IPS-18c (cell line): ENCODE measurements around the gene PLAAT5.
"Not testable (repeated sequence)": the region's sequence is repeated elsewhere in the genome, so short reads cannot be mapped to it uniquely, and the experiment has no call there.

Source experiments
- H3K4me3 ChIP-seq: 2 replicates; pipeline ENCODE4 v1.7.0; 2013; ENCODE audit warnings: low read depth, mild to moderate bottlenecking, low read length, moderate library complexity; ENCODE audit not compliant: insufficient read depth
- H3K9me3 ChIP-seq: one replicate; pipeline ENCODE4 v1.6.1; 2013; ENCODE audit warnings: mild to moderate bottlenecking, low read length, moderate library complexity; ENCODE audit not compliant: control insufficient read depth, insufficient read depth

PLAAT5 gene

DNA sequence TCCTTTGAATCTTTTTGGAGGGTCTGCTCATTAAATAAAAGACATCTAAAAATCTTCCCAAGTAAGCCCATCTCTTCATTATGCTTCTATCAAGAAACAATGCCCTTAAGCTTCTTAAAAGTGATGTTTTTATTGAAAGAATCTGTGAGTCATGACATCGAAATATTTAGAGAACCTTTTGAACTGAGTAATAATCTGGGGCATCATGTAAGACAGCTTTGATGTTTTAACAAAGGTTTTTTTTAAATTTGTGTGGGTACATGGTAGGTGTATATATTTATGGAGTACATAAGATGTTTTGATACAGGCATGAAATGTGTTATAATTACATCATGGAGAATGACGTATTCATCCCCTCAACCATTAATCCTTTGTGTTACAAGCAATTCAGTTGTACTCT, 46.8 kb downstream of the PLAAT5 start:
- no peaks in the 10 kb centered on the region for H3K9me3 ChIP-seq
- H3K4me3 ChIP-seq, result no peak overlapping the region

DNA sequence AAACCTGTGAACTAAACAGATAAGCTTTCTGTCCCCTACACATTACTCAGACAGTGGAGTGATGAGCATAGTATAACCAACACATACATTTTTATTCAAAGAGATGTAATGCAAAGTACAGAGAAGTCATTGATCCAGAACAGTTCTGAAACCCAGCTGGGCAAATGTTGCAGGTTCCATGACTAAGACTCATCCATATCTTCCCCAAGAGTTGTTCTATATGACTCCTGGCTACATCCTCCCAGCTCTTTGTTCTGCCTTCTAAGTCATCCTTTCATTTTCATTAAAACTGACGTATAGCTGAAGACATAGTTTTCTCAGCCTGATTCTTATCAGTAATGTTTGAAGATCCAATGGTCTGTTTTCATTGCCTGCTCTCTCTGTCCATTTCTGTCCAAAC, 47.3 kb downstream of the PLAAT5 start:
- no peak overlapping the region for H3K4me3 ChIP-seq
- H3K9me3 ChIP-seq, result no peaks in the 10 kb centered on the region

DNA sequence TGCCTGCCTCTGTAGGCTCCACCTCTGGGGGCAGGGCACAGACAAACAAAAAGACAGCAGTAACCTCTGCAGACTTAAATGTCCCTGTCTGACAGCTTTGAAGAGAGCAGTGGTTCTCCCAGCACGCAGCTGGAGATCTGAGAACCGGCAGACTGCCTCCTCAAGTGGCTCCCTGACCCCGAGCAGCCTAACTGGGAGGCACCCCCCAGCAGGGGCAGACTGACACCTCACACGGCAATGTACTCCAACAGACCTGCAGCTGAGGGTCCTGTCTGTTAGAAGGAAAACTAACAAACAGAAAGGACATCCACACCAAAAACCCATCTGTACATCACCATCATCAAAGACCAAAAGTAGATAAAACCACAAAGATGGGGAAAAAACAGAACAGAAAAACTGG, 55.1 kb downstream of the PLAAT5 start:
- not testable (repeated sequence) for H3K4me3 ChIP-seq, H3K9me3 ChIP-seq

DNA sequence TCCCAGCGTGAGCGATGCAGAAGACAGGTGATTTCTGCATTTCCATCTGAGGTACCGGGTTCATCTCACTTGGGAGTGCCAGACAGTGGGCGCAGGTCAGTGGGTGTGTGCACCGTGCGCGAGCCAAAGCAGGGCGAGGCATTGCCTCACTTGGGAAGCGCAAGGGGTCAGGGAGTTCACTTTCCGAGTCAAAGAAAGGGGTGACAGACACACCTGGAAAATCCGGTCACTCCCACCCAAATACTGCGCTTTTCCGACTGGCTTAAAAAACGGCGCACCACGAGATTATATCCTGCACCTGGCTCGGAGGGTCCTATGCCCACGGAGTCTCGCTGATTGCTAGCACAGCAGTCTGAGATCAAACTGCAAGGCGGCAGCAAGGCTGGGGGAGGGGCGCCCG, 55.6 kb downstream of the PLAAT5 start:
- not testable (repeated sequence) for H3K9me3 ChIP-seq, H3K4me3 ChIP-seq

DNA sequence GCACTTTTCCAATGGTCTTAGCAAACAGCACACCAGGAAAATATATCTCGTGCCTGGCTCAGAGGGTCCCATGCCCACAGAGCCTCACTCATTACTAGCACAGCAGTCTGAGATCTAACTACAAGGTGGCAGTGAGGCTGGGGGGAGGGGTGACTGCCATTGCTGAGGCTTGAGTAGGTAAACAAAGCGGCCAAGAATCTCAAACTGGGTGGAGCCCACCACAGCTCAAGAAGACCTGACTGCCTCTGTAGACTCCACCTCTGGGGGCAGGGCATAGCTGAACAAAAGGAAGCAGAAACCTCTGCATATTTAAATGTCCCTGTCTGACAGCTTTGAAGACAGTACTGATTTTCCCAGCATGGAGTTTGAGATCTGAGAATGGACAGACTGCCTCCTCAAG, 60.2 kb downstream of the PLAAT5 start:
- not testable (repeated sequence) for H3K4me3 ChIP-seq, H3K9me3 ChIP-seq

DNA sequence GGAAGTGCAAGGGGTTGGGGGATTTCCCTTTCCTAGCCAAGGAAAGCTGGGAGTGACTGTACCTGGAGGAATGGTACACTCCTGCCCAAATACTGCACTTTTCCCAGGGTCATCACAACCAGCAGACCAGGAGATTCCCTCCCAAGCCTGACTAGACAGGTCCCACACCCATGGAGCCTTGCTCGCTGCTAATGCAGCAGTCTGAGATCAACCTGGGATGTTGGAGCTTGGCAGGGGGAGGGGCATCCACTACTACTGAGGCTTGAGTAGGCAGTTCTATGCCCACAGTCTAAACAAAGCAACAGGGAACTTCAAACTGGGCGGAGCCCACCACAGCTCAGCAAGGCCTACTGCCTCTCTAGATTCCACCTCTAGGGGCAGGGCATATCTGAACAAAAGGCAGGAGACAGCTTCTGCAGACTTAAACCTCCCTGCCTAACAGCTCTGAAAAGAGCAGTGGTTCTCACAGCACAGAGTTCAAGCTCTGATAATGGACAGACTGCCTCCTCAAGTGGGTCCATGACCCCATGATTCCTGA, 62.9 kb downstream of the PLAAT5 start:
- H3K4me3 ChIP-seq, result no peak overlapping the region
- peaks cover 2% of the 10 kb centered on the region for H3K9me3 ChIP-seq

DNA sequence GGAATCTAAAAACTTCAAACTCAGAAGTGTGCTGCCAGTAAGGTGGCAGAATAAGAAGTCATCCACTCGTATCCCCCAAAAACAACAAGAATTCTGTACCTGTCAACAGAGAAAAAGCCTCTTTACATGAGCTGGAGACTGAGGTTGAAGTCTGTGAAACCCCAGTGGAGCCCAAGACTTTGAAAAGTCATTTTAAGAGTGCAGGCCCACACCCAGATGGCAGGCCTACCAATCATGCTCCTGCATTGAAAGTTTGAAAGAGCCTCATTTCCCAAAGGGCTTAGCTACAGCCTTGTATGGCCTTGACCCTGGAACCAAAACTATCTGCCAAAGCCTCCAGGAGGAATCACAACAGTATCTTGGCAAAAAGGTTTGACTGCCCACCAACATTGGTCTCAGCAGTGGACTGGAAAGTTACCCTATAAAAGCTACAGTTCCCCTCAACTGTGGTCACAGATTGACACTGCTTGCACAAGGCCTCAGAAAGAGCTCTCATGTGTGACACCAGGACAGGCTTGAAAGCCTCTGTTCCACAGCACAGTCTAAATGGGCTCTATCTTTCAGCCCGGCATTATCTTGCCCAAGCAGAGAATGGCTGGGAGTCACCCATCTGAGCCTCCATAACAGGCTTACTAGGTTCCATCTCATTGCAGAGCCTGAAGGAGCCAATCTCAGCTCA, 73.7 kb downstream of the PLAAT5 start:
- Histone ChIP-seq H3K4me3 (no peak overlapping the region), H3K9me3 (peaks cover 5% of the 10 kb centered on the region)
